ENCODE data around the gene MTA3. TPM values are rescaled to one million over a fixed set of nuclear protein-coding genes. Genes with fewer than 3 reads are reported as not detected.
A peak's percentile ranks its signal among the peaks of the same experiment; 100 is the strongest.

MTA3 gene
- total RNA-seq, 1 experiment from 2014 or later = 57.1 TPM

- ChIA-PET CTCF (no interaction called here), POLR2A (ENCODE audit: low non-redundant PET) (no interaction called here)
- peak; percentile 52 for DNase-seq (ENCODE audit: low spot score)
- peaks cover 15% of the 10 kb centered on the region for H3K36me3 ChIP-seq (ENCODE audit: insufficient read depth, low read length, poor library complexity, severe bottlenecking)
- H3K27ac ChIP-seq (ENCODE audit: low read depth, low read length, poor library complexity, severe bottlenecking) = no peak overlapping the region
- no peaks in the 10 kb centered on the region for H3K27me3 ChIP-seq (replicated peaks; ENCODE audit: insufficient read depth, low read depth, low read length, poor library complexity)
- peaks cover 14% of the 10 kb centered on the region for H3K4me1 ChIP-seq (ENCODE audit: insufficient read depth, low read length, poor library complexity, severe bottlenecking)
- TF ChIP-seq EZH2 (IDR thresholded peaks at IDR 0.05; ENCODE audit: borderline replicate concordance, low read depth, low read length, poor library complexity, severe bottlenecking) (no peak), CTCF (conservative IDR thresholded peaks at IDR 0.05; ENCODE audit: low read depth, low read length) (no peak)
- TSS peak; percentile 5 for BruUV-seq (replicated peaks)
- H3K9me3 ChIP-seq (ENCODE audit: low read depth, low read length, poor library complexity, severe bottlenecking) = no peaks in the 10 kb centered on the region
- H3K4me3 ChIP-seq (ENCODE audit: low read depth, low read length, poor library complexity, severe bottlenecking) = no peak overlapping the region
- intact Hi-C loops (cut with micrococcal nuclease; ENCODE audit: unreplicated experiment) = no loop called here
Measured at GRCh38 chr2:42613281-42614064, 45.0 kb downstream of the MTA3 start.

GRCh38 chr2:42614838-42615237, 46.4 kb downstream of the MTA3 start:
- intact Hi-C loops (cut with micrococcal nuclease; ENCODE audit: unreplicated experiment) = no loop called here
- TF ChIP-seq EZH2 (IDR thresholded peaks at IDR 0.05; ENCODE audit: borderline replicate concordance, low read depth, low read length, poor library complexity, severe bottlenecking) = no peak
- no peak for TF ChIP-seq CTCF (conservative IDR thresholded peaks at IDR 0.05; ENCODE audit: low read depth, low read length)
- Histone ChIP-seq H3K9me3 (ENCODE audit: low read depth, low read length, poor library complexity, severe bottlenecking) (no peaks in the 10 kb centered on the region), H3K4me3 (ENCODE audit: low read depth, low read length, poor library complexity, severe bottlenecking) (no peak overlapping the region), H3K36me3 (ENCODE audit: insufficient read depth, low read length, poor library complexity, severe bottlenecking) (peaks cover 7% of the 10 kb centered on the region), H3K27ac (ENCODE audit: low read depth, low read length, poor library complexity, severe bottlenecking) (no peak overlapping the region), H3K4me1 (ENCODE audit: insufficient read depth, low read length, poor library complexity, severe bottlenecking) (peaks cover 14% of the 10 kb centered on the region), H3K27me3 (replicated peaks; ENCODE audit: insufficient read depth, low read depth, low read length, poor library complexity) (no peaks in the 10 kb centered on the region)
- BruUV-seq (replicated peaks) = no TSS peak
- CTCF ChIA-PET = no interaction called here
- DNase-seq (ENCODE audit: low spot score) = no peak
- POLR2A ChIA-PET (ENCODE audit: low non-redundant PET) = no interaction called here

- Histone ChIP-seq H3K9me3 (ENCODE audit: low read depth, low read length, poor library complexity, severe bottlenecking) (no peaks in the 10 kb centered on the region), H3K36me3 (ENCODE audit: insufficient read depth, low read length, poor library complexity, severe bottlenecking) (no peaks in the 10 kb centered on the region), H3K4me1 (ENCODE audit: insufficient read depth, low read length, poor library complexity, severe bottlenecking) (peaks cover 14% of the 10 kb centered on the region), H3K27ac (ENCODE audit: low read depth, low read length, poor library complexity, severe bottlenecking) (no peak overlapping the region), H3K4me3 (ENCODE audit: low read depth, low read length, poor library complexity, severe bottlenecking) (no peak overlapping the region), H3K27me3 (replicated peaks; ENCODE audit: insufficient read depth, low read depth, low read length, poor library complexity) (no peaks in the 10 kb centered on the region)
- POLR2A ChIA-PET (ENCODE audit: low non-redundant PET) = no interaction called here
- TF ChIP-seq EZH2 (IDR thresholded peaks at IDR 0.05; ENCODE audit: borderline replicate concordance, low read depth, low read length, poor library complexity, severe bottlenecking) (no peak), CTCF (conservative IDR thresholded peaks at IDR 0.05; ENCODE audit: low read depth, low read length) (no peak)
- CTCF ChIA-PET = no interaction called here
- no TSS peak for BruUV-seq (replicated peaks)
- intact Hi-C loops (cut with micrococcal nuclease; ENCODE audit: unreplicated experiment) = no loop called here
- DNase-seq (ENCODE audit: low spot score) = peak; percentile 37
Measured at GRCh38 chr2:42618116-42618515, 49.7 kb downstream of the MTA3 start.

Data from A673 (cell line).